HepG2 (cell line): ENCODE results near the gene ANTXR1. TPM values are rescaled to one million over a fixed set of nuclear protein-coding genes. Genes with fewer than 3 reads are reported as not detected.

Source experiments
- ARHGAP35 ChIP-seq: sonication (generic); formaldehyde crosslinking; IDR thresholded peaks from 2 replicates; pipeline ENCODE4 v1.9.0; 2022; ENCODE audit warnings: mild to moderate bottlenecking, inconsistent platforms, moderate library complexity, missing genetic modification reagents, borderline replicate concordance
- ARID3A ChIP-seq: IDR thresholded peaks from 2 replicates; pipeline ENCODE4 v1.6.1; 2012; ENCODE audit warnings: low read depth, low read length, improper control_type of control experiment
- GTF2F1 ChIP-seq: fragments of 150-350 bp; IDR thresholded peaks from 2 replicates; pipeline ENCODE4 v1.6.1; 2014; ENCODE audit warnings: low read length
- HDAC2 ChIP-seq: sonication (generic); formaldehyde crosslinking; IDR thresholded peaks from 2 replicates; pipeline ENCODE4 v1.4.0; 2020; ENCODE audit warnings: missing genetic modification reagents
- ISL2 ChIP-seq: sonication (generic); formaldehyde crosslinking; IDR thresholded peaks from 2 replicates; pipeline ENCODE4 v1.5.0; 2020; ENCODE audit warnings: missing genetic modification reagents
- KDM4B ChIP-seq: sonication (generic); formaldehyde crosslinking; IDR thresholded peaks from 2 replicates; pipeline ENCODE4 v1.4.0; 2020; ENCODE audit warnings: missing genetic modification reagents
- KLF16 ChIP-seq, 2 experiments: sonication (generic) in 1 of 2; formaldehyde crosslinking in 1 of 2; IDR thresholded peaks; 2 replicates each; pipeline versions ENCODE4 v1.6.1 to v1.8.0; 2016 to 2023; ENCODE audit warnings: missing genetic modification reagents in 2 of 2, missing compliant biosample characterization in 1 of 2
- RARA ChIP-seq: IDR thresholded peaks from 2 replicates; pipeline ENCODE4 v1.6.1; 2016; ENCODE audit warnings: missing genetic modification reagents, missing compliant biosample characterization
- TCF7 ChIP-seq: sonication (generic); IDR thresholded peaks from 2 replicates; pipeline ENCODE4 v1.6.1; 2016; ENCODE audit warnings: antibody characterized with exemption, low read depth
- TCF7L2 ChIP-seq: IDR thresholded peaks from 2 replicates; pipeline ENCODE4 v1.6.1; 2011; ENCODE audit warnings: mild to moderate bottlenecking, low read depth, low read length, moderate library complexity
- ZFP37 ChIP-seq: sonication (generic); formaldehyde crosslinking; IDR thresholded peaks from 2 replicates; pipeline ENCODE4 v1.4.0; 2020; ENCODE audit warnings: missing genetic modification reagents, borderline replicate concordance
- ZNF18 ChIP-seq: sonication (generic); formaldehyde crosslinking; IDR thresholded peaks from 2 replicates; pipeline ENCODE4 v1.8.0; 2022; ENCODE audit warnings: mild to moderate bottlenecking, missing genetic modification reagents; ENCODE audit not compliant: insufficient replicate concordance
- ZNF557 ChIP-seq: sonication (generic); formaldehyde crosslinking; IDR thresholded peaks from 2 replicates; pipeline ENCODE4 v1.4.0; 2020; ENCODE audit warnings: missing genetic modification reagents
- ZNF605 ChIP-seq: sonication (generic); formaldehyde crosslinking; IDR thresholded peaks from 2 replicates; pipeline ENCODE4 v1.8.0; 2022; ENCODE audit warnings: mild to moderate bottlenecking, missing genetic modification reagents
- ZNF614 ChIP-seq: IDR thresholded peaks from 2 replicates; pipeline ENCODE4 v1.6.1; 2018; ENCODE audit warnings: missing biosample characterization, missing genetic modification reagents, inconsistent platforms, borderline replicate concordance
- ZNF619 ChIP-seq: sonication (generic); formaldehyde crosslinking; IDR thresholded peaks from 2 replicates; pipeline ENCODE4 v1.4.0; 2020; ENCODE audit warnings: mild to moderate bottlenecking, missing genetic modification reagents
- ZNF780A ChIP-seq: sonication (generic); formaldehyde crosslinking; IDR thresholded peaks from 2 replicates; pipeline ENCODE4 v1.8.0; 2022; ENCODE audit warnings: mild to moderate bottlenecking, missing genetic modification reagents, moderate library complexity
- polyA plus RNA-seq, 8 experiments: library from polyadenylated mRNA; depleted of rRNA in 3 of 8; stranded (reverse) in 7 of 8; unstranded in 1 of 8; fragments of >200 nt; fragmentation: Illumina TruSeq in 4 of 8; extraction: Trizol in 4 of 8; gene quantifications; 2 replicates each; pipeline versions ENCODE4 v1.2.1 to v1.2.3, GENCODE V29; 2011 to 2016; ENCODE audit warnings: low read depth in 4 of 8, missing spikeins in 1 of 8, mixed read lengths in 1 of 8; ENCODE audit not compliant: insufficient read depth in 1 of 8
- total RNA-seq, 5 experiments: library from RNA; depleted of rRNA; stranded (reverse); fragments of >200 nt; fragmentation: Illumina TruSeq; extraction: Trizol; gene quantifications; 2 replicates each; pipeline ENCODE4 v1.2.3, GENCODE V29; 2016; ENCODE audit warnings: low read depth in 1 of 5
- TF ChIP-seq, protein P1 (sequence below): sonication (generic); formaldehyde crosslinking; IDR thresholded peaks from 2 replicates; pipeline ENCODE4 v1.4.0; 2020; ENCODE audit warnings: mild to moderate bottlenecking, missing genetic modification reagents
- TF ChIP-seq, protein P2 (sequence below): sonication (generic); formaldehyde crosslinking; IDR thresholded peaks from 2 replicates; pipeline ENCODE4 v1.9.0; 2021; ENCODE audit warnings: missing genetic modification reagents, mild to moderate bottlenecking, borderline replicate concordance
- TF ChIP-seq, protein P3 (sequence below): sonication (generic); formaldehyde crosslinking; IDR thresholded peaks from 2 replicates; pipeline ENCODE4 v1.4.0; 2020; ENCODE audit warnings: missing genetic modification reagents, mild to moderate bottlenecking, borderline replicate concordance

Gene ANTXR1
- total and polyA plus RNA-seq, 2 of the 13 experiments (the other 11 are each of a cell fraction or from before 2014, with no cell fraction given), result 4.5 to 12.7 TPM

DNA sequence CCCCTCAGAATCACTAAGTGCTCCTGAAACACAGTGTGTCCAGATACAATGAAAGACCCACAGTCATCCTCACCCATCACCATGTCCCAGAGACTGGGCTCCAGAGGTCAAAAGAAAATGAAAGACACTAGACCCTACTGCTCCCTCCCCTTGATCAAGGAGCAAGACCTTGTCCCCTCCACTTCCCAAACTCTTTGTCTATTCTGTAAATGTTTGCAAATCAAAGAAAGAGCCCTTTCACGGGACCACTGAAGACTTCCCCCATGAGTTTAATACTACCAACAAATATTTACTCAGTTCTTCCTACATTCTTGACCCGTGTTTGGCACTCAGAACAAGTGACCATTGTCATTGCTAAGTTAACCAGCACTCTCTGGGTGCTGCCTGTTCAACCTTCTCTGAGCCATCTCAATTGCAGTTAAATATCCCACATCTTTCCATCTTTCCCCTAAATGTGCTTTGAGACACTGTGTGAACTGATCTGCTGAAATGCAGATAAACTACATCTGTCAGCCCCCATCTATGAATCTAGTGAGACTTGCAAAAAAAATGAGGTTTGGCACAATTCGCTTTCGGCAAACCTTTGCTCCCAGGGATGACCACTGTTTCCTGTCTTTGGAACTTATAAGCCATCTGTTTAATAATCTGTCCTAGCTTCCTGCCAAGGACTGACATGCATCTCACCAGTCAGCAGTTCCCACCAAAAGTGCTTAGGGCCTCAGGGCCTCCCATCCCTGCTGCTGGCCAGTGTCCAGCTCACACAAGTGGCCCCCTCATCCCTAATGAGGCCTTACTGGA lies 203.8 kb downstream of the ANTXR1 start (continued):
- TF ChIP-seq ARID3A, result peak; percentile 41
- TF ChIP-seq TCF7L2, result 0 out of 2 replicates have a peak, but pooled peaks have one; percentile 47
- peak in 1 of 2 experiments; percentile 80; a peak in 1 of 4 replicates for TF ChIP-seq KLF16 (CRISPR knock-in tag; IDR thresholded peaks at IDR 0.05)
- peak; percentile 92 for TF ChIP-seq ZNF18 (CRISPR knock-in tag)
- peak; percentile 63; the same call in 1 of the 2 replicates for TF ChIP-seq ZNF605 (CRISPR knock-in tag)
- peak; percentile 91 for TF ChIP-seq HDAC2 (CRISPR knock-in tag)
- TF ChIP-seq, protein P1, sequence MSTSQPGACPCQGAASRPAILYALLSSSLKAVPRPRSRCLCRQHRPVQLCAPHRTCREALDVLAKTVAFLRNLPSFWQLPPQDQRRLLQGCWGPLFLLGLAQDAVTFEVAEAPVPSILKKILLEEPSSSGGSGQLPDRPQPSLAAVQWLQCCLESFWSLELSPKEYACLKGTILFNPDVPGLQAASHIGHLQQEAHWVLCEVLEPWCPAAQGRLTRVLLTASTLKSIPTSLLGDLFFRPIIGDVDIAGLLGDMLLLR, result no peak
- TF ChIP-seq ZNF619, result 0 out of 2 replicates have a peak, but pooled peaks have one; percentile 67
- 0 out of 2 replicates have a peak, but pooled peaks have one; percentile 44 for TF ChIP-seq ZNF780A (CRISPR knock-in tag)
- TF ChIP-seq RARA (CRISPR knock-in tag), result peak; percentile 97
- TF ChIP-seq ISL2 (CRISPR knock-in tag), result peak; percentile 94
- TF ChIP-seq, protein P2, sequence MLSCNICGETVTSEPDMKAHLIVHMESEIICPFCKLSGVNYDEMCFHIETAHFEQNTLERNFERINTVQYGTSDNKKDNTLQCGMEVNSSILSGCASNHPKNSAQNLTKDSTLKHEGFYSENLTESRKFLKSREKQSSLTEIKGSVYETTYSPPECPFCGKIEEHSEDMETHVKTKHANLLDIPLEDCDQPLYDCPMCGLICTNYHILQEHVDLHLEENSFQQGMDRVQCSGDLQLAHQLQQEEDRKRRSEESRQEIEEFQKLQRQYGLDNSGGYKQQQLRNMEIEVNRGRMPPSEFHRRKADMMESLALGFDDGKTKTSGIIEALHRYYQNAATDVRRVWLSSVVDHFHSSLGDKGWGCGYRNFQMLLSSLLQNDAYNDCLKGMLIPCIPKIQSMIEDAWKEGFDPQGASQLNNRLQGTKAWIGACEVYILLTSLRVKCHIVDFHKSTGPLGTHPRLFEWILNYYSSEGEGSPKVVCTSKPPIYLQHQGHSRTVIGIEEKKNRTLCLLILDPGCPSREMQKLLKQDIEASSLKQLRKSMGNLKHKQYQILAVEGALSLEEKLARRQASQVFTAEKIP, result no peak
- TF ChIP-seq, protein P3, sequence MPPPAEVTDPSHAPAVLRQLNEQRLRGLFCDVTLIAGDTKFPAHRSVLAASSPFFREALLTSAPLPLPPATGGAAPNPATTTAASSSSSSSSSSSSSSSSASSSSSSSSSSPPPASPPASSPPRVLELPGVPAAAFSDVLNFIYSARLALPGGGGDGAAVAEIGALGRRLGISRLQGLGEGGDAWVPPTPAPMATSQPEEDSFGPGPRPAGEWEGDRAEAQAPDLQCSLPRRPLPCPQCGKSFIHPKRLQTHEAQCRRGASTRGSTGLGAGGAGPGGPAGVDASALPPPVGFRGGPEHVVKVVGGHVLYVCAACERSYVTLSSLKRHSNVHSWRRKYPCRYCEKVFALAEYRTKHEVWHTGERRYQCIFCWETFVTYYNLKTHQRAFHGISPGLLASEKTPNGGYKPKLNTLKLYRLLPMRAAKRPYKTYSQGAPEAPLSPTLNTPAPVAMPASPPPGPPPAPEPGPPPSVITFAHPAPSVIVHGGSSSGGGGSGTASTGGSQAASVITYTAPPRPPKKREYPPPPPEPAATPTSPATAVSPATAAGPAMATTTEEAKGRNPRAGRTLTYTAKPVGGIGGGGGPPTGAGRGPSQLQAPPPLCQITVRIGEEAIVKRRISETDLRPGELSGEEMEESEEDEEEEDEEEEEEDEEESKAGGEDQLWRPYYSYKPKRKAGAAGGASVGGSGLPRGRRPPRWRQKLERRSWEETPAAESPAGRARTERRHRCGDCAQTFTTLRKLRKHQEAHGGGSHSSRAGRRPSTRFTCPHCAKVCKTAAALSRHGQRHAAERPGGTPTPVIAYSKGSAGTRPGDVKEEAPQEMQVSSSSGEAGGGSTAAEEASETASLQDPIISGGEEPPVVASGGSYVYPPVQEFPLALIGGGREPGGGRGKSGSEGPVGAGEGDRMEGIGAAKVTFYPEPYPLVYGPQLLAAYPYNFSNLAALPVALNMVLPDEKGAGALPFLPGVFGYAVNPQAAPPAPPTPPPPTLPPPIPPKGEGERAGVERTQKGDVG (CRISPR knock-in tag), result peak; percentile 73; the same call in 1 of the 2 replicates
- peak; percentile 89 for TF ChIP-seq TCF7
- peak; percentile 94 for TF ChIP-seq ZNF614 (CRISPR knock-in tag)
- TF ChIP-seq ARHGAP35 (CRISPR knock-in tag), result no peak
- TF ChIP-seq ZFP37, result no peak
- TF ChIP-seq GTF2F1, result no peak
- no peak for TF ChIP-seq KDM4B
- no peak for TF ChIP-seq ZNF557
